Measurements from ENCODE around the gene DGKB.

Gene DGKB

DNA sequence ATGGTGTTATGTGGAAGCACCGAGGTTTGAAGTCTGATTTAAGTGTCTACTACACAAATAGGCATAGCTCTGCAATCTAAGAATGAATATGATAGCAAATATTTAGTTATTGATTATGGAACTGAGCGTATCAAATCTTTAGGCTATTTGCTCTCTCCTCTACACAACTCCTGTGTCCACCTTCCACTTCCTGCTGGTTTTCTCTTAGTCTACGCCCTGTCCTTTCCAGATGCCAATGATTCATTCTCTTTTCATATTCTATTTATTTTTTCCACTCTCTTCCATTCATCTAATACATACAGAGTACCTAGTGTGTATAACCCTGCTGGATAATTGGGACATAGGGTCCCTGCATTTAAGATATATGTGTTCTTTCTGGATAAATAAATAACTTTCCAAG lies 83.7 kb downstream of the DGKB start:
- DNase-seq = no peak

DNA sequence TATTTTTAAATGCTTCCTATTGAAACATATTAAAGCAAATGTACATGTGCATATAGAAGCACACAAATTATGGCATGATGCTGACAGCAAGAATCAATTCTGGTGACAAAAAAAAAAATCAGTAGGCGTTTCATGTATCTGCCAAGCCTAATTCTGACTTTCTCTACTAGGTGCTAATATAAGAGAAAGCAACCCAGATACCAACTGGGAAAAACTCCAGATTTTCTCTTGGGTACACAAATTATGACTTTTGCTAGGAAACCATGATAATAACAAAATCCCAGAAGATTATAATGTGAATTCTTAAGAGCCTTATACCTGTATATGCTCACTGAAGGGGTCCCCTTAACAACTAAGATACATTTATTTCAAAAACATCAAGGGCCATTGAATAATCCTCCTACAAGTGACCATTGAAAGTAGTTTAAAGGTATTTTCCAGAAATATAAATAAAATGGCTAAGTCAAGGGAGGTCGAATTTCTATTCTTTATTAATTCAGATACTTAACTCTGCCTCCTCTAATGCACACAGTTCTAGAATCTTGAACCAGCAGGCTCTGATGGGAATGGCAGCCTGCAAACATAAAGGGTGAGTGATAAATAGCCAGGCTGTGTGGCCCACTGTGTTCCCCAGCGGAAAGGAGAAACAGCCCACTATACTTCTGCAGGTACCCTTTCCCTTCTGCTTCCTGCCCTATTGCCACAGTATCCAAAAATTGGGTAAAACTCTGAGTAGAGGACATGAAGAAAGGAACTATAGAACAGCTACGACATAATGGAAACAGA lies 84.5 kb downstream of the DGKB start:
- no peak for DNase-seq

DNA sequence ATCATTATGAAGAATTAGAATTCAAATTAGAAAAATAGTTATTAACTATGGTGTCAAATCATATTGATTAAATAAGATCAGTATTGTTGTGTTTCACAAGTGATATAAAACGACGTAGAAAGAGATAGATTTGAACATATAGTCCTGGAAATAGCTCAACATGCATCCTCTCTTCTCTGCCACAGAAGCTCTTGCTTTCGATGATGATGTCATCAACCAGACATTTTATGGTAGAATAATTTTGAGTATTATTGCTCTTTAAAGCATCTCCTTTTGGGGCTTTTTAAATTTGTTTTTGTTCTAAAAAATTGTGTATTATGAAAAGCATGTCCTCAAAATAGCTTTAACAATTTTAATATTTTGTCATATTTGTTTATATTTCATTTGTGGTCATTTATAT lies 95.0 kb downstream of the DGKB start:
- DNase-seq = no peak

DNA sequence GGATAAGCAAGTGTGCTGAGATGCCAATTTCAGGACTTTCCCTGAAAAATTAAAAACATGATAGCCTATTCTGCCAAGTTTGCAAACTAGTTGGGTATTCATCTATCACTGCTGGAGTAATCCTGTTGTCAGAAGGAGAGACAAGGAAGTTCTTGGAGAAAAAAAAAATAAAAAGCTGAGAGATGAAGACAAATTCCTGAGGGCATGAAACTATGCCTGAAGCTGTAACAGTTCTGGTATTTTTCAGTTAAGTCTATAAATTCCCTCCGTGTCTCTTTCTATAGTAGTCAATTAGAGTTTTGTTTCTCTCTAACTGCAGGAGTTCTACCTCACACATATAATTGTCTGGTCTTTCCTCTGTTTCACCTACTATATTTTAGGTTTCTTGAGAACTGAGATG lies 95.7 kb downstream of the DGKB start:
- DNase-seq = no peak

DNA sequence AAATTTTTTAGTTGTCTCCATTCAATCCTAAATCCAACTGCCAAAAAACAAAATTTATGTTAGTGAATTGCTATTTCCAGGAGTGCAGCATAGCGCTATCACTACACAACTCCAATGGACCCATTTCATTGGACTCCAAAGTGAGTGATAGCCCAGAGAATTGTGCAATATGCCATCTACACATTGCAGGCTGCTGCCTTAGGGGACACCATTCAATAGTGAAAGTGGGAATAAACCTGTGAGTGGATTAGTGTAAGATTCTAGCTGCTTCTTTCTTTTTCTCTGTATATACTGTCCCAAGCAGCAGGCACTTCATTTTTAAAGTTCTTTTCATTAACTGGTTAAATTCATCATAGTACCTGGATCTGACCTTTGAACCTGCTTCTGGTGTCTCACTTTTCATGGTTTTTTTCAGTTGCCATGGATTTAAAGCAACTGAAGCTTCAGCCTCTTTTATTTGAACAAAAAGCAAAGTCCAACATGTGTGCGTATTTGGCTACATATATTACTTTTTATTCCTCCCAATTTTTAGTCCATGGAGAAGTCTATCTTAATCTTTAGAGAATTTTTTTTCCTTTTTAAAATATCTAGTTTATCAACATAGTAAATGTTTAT lies 97.3 kb downstream of the DGKB start:
- no peak for DNase-seq

DNA sequence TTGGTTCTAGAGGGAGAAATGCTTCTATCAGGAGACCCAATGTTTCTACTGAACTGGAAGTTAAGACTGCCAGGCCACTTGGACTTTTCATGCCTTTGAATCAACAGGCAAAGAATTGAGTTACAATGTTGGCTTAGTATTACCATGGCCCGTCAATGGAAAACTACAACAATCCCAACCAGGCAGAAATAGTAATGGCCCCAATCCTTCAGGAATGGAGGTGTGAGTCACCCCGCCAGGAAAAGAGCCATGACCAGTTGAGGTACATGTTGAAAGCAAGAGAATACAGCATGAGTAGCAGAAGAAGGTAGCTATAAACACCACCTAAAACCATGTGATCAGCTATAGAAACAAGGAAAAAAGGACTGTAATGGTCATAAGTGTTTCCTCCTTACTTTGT lies 101.9 kb downstream of the DGKB start:
- no peak for DNase-seq

DNA sequence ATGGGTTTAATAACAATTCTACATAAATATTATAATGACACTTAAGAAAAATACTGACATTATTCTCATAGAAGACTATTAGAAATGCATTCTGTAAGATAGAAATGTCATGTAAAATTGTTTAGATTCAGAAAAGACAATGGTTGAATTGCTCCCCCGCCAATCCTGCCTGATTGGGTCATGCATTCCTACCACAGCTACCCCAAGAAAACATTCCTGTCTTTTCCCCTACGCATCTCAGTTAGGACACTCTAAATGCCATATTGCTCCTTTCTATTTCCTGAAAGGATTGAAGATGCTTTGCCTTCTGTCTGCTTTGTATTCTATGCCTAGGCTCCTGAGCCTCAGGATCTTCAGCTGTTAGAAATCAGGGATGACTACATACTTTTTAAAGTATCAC lies 109.4 kb downstream of the DGKB start:
- no peak for DNase-seq

DNA sequence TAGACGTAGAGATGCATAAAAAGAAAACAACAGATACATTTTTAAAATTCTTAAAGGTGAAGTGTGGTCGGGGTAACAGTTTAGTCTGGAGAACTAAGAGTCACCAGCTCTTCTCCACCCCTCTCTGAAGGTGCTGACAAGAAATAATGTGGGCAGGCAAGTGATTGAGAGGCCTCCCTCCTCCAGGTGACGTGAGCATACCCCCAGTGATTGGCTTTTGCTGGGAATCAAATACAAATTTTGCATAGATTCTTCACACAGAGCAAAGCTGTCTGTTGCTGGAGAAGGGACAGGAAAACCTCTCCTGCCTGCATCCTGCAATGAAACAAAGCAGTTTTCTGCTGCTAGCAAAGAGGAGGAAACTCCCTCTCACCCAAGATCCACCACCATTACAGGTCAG lies 115.0 kb downstream of the DGKB start:
- DNase-seq = no peak

DNA sequence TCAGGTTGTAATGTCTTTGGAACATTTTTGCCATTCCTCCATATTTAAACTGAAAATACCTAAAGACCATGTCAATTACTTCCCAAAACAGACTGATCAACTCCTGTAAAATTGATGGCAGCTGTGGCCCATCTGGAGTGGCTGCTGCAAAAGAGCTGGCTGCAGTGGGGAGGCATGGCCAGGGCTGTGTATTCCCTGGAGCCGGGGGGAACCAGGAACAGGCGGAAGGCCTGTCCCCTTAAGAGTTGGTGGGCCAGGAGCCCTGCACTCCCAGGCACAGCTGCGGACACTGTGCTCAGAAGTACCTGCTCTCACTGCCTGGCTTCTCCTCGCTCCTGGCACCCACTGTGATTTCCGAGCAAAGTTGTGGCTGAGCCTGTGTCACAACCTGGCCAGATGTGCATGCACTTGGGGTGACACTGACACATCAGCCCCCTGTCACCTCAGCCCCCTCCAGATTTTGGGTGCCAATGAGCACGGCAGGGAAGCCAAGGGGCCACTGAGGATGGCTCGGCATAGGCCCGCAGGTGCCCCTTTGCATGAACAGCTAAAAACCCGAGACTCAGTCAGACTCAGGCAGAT lies 116.1 kb downstream of the DGKB start:
- DNase-seq = no peak

DNA sequence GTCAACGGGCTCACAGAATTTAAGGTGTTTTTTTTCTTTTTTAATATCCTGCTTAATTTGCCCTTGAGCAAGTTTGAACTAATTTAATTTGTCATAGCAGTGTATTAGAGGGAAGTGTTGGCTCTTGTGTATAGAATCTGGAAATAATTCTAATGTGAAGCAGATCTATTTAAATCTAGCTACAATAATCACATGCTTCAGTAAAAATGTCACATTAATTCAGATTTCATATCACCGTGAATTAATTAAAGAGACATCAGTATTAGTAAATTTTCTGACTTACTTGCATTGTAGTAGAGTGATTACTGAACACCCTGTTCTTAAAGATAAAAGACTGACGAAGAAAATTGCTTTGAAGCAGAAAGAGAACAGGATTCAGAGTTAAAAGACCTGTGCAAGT lies 124.7 kb downstream of the DGKB start:
- no peak for DNase-seq

DNA sequence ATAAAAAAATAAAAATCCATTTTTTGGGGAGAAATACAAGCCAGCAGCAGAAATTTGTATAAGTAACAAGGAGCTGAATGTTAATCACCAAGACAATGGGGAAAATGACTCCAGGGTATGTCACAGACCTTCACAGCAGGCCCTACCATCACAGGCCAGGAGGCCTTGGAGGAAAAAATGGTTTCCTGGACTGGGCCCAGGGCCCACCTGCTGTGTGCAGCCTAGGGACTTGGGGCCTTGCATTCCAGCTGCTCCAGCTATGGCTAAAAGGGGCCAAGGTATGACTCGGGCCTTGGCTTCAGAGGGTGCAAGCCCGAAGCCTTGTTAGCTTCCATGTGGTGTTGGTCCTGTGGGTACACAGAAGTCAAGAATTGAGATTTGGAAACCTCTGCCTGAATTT lies 126.3 kb downstream of the DGKB start:
- no peak for DNase-seq

DNA sequence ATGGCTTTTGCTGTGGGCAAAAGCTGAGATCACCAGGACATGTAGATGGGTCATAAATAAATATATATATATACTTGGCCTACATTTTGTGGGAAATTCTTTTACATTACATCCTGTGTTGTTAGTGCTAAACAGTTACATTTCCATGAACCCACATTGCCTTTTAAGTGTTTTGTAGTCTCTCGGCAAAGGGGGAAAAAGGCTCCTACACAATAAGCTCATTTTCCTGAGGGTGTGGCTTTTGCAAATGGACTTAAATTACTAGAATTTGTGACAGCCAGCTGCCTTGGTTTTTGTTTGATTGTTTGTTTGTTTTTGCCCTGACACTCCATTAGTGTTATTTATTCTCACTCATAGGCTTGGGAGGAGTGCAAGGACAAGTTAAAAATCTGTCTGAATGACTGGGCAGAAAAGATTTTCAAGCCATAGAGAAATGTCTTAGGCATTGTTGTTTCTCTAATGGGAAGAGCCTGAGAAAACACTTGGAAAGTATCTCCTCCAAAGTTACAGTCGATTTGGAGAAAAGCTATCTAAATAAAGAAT lies 128.8 kb downstream of the DGKB start:
- DNase-seq = no peak

DNA sequence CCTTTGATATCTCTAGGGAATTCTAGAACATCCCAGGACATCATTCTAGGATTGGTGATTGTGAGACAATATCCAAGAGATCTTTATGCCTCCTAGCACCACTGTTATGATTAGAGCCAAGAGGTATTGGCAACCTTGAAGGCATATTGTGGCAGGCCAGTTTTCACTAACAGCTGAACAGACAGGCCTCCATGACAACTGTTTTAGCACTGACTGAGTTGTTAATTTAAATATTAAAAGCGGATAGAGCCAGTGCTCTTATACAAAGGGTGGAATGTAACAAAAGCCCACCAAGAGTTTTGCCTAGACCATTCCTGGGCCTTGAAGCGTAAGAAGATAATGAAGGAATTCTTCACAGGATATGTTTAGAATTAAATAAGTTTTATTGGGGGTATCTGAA lies 131.9 kb downstream of the DGKB start:
- DNase-seq = no peak

DNA sequence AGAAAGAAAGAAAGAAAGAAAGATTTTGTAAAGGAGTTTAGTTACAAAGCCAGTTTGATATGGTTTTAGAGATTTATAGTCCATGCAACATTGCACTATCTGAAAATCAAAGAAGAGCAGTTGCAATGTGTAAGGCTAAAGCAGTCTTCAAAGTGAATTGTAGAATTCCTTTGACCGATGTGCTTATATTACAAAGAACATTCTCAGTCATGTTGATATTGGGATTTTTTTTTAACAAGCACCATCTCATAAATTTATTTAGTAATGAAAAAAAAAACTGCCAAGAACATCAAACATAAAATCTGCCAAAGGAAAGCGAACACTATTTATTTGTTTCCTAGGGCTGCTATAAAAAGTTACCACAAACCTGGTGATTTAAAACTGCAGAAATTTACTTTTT lies 133.3 kb downstream of the DGKB start:
- DNase-seq = no peak

DNA sequence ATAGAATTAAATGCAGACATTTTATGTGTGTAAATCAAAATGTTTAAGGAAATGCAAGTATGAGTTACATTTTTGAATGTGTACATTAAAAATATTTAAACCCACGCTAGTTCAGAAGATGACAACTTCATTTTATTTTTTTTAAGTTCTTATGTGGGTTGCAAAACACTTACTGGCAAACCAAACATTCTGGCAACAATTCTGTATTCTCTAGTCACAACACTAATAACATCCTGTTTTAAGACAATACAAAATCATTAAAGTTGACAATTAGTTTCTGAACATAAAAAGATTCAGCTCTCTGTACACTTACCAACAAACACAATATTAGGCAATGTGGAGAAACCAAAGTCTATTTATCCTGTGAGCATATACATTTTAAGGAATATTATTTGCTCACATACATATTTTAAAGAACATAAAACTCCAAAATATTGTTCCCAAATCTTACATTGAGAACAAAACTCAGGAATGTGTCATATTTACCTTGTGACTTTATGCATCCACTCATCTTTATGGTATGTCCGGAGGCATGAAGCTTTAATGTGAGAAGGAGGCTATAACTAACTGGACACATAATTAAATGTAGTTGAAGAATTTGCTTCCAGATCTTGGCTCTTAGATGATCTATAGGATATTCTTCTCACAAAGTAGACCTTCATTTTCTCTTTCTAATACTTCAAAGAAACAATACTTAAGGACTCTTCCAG lies 134.7 kb downstream of the DGKB start:
- no peak for DNase-seq

DNA sequence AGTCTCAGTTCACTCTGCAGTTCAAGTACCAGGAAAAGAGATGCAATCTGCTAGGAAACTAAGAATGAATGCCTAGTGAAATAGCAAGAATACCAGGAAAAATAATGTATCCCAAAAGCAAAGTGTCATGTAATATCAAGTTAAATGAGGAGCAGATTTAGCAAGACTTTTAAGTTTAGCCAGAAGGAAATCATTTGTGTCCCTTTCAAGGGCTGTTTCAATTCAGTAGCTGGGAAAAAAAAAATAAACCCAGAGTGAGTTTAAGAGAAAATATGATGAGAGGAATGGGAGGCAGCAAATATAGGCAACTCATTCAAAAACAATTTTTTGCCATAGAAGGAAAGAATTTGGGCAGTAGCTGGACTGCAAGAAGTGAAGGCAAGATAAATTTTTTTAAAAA lies 135.8 kb downstream of the DGKB start:
- DNase-seq = no peak

DNA sequence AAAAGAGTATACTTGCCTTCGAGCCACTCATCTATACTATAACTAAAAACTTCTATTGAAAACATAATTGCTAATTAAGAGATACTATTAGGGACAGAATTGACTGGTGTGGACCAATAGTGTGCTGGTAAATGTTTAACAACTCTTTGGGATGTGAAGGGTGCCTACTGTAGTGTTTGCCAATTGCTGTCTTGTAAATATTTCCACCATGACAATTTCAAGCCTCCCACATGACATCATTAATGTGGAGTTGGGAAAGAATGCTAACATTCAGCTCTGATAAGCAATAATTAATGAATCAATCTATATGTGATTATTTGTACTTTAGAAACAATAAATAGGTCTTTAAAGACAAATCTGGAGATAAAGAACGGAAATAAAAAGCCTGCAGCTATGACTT lies 136.8 kb downstream of the DGKB start:
- DNase-seq = no peak

DNA sequence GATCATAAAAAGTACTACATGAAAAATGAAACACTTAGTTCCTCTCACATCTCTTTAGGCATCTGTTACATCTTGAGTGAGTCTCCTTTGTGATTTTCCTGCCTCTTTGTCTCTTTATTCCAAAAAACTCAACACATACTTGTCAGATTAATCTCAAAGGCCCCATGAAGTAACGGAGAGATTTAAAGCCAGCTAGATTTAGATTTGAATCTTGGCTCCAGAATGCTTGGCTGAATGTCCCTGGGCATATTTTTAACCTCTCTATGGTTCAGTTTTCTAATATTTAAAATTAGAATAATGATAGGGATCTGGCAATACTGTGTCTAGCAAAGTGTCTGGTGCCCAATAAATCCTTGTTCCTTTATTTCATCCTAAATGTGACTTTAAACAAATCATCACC lies 140.0 kb downstream of the DGKB start:
- DNase-seq = no peak

DNA sequence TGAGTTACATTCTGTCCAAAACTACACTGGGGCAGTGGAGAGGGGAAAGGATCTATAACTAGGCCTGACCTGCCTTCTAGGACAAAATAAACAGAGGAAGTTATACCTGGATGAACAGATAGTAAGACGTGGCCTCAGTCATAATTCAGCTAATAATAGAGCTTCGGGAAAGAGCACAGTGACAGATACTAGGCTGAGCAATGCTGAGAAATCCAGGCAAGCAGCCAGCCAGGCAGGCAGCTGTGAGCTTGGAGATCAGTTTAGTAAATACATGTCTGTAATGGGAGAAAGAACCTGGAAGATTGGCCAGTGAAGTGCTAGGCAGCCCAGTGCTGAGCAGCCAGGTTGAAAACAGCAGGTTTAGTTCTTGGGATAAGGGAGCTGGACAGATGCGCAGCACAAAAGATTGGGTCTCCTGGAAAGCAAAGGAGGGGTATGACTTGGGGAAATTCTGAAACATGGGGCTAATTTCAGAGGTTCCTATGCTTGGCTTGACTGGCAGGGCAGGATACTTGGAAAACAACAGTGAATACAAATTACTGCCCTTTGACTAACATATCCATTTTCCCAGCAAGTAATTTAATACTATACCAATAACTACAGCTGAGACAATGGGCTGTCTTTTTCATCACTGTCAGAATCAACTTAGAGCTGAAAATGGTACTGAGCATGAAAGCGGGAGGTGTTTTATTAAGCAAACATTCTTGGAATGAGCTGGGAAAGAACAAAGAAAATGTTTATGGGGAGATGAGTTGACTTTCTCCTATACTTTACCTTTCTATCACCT lies 140.8 kb downstream of the DGKB start:
- no peak for DNase-seq

DNA sequence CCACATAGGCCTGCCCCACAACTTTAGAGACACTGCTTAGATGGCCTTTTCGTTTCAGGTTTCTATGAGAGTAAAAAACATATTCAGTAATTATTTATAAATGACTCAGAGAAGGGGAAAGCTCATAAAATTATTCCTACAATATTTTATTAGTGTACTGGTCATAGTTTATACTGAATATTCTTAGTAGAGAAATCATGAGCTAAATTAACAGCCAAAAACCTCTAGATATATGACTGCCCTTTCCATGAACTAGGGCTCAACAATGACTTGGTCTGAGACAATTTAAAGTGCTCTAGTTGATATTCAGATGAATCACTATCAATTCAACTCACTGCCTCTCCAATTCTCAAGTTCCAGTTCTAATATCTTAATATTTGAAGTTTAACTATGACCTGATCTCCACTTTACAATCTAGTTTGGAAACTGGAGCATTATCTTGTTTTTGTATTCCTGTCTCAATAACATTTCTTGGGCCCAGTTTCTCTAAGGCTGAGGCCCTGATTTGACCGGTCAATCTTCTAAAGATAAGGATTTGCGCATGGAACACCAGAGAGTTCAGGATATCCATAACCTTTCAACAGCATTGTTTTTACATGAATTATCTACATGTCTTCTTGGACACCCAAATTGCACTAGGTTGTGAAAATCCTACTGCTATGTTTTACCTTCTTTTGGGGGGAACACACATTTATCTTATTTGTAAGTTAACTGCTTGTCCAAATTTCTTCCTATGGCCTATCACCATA lies 141.6 kb downstream of the DGKB start:
- DNase-seq = no peak

DNA sequence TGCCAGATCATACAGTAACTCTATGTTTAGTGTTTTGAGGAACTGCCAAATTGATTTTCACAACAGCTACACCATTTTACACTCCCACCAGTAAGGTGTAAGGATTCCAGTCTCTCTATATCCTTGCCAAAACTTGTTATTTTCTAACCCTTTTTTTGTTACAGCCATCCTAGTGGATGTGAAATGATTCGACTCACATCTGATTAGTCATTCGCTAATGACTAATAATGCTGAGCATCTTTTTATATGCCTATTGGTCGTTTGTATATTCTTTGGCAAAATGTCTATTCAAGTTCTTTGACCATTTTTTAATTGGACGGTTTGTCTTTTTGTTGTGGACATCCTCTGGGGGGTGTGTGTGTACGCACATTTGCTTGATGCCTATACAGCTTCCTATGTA lies 142.8 kb downstream of the DGKB start:
- DNase-seq = no peak

DNA sequence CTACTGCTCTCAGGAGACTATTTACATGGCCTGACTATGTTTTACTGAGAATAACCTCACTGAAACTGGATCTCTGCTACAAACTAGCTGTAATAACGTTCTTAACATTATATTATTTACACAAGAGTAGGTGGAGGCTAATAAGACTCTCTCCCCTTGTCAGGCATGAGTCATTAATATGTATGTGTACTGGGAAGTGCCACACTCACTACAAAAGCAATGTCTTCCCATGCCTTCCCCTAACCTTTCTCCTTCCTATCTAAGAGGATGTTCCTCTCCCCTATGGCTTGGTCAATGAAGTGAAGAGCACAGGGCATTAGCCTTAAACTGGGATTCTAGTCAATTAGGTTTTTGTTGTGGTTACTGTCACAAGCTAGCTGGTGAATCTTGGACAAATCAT lies 147.9 kb downstream of the DGKB start:
- DNase-seq = no peak
